HG03442 (cell line): ENCODE results near the gene SPRR2G.
"Not testable (repeated sequence)": the region's sequence is repeated elsewhere in the genome, so short reads cannot be mapped to it uniquely, and the experiment has no call there.

Experiments
- ATAC-seq: cut with Tn5 transposase; IDR thresholded peaks from one replicate; pipeline ENCODE4 v1.9.1; 2021; ENCODE audit warnings: mild to moderate bottlenecking, moderate library complexity; ENCODE audit not compliant: unreplicated experiment

Gene SPRR2G

DNA sequence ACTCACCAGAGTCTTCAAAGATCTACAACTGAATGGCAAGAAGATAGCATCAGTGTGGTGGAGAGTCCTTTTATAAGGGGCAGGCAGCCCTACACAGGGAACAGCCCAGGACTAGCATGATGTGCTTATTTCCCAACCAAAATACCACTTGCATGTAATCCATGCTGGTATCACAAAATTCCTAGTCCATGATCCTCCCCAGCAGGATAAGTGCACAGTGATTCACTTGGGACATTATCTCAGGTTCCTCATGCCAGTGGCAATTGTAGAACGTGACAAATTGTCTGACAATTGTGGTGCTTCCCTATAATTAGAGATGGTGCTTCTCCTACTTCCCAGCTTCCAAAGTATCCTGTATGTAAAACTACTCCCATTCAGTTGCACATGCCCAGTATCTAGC, at the start of gene SPRR2G:
SPRR2G (minus strand) TSS at position 45 of the 400 bp plus-strand sequence. CDS start 780 bp downstream, outside the sequence.
- no peak for ATAC-seq

DNA sequence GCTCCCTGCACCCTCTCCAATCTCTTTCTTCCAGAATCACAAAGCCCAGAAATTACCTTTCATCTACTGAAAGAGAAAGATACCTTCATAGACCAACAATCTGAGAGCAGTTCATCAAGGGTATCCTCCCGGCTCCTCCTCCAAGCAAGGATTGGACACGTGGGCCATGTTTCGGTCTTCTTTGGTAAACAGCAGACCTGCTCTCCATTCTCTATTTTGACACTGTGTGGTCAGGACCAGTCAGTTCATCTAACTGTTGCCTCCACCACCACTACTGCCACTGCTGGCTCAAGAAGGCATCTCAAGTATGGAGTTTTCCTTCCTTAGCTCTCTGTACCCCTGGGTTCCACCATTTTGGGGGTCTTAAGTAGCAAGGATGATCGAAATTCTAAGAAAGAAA, 44.5 kb upstream of the SPRR2G start:
- ATAC-seq = no peak

DNA sequence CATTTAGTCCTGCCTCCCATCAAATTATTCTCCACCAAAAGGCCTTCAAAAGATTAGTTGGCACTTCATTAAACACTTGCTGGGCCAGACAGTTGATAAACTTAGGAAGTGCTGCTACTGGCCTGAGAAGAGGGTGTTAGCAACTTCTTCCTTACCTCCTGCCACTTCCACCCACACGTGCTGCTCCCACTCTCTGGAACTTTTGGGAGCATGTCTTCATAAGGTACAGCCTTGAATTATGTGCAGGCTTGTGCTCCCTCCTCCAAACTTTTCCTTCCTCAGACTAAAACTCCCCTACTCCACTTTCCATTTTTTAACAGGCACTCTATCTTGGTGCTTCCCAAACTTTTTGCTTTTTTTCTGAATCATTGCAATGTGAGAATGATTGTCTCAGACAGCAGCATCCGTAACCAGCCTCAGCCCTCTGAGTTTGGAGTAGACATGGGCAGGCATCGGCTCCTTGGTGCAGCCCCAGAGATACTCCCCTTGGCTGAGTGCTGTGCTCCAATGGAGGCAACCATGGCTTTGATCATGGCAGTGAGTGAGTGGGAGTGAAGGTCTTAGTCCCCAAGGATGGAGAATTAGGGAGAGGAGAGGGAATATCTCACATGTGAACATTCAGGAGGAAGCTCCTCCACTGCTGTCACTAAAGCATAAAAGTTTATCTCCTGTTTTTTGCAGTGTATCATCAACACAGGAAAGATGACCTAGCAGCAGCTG, 43.8 kb upstream of the SPRR2G start:
- ATAC-seq = no peak

DNA sequence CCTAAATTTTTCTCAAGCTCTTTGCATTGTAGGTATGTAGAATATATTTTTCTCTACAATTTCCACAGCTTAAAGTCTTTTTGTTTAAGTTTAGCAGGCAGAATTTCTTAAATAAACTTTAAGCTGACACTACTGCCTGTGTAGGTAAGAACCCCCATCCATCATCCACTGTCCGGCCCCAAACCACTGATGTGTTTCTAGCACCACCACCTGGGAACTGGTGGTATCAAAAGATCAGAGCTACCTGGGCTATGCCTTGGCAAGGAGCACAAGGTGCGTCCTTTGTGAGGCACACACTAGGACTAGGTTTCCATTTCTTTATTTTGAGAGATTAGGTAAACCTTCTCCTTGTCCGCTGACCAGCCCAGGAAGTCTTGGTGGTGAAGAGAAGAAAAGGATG, 42.0 kb upstream of the SPRR2G start:
- ATAC-seq = no peak

GRCh38 chr1:153190373-153190772, 39.7 kb upstream of the SPRR2G start:
- ATAC-seq = no peak

- ATAC-seq = not testable (repeated sequence)
Observed at GRCh38 chr1:153188301-153188700, 37.6 kb upstream of the SPRR2G start.

DNA sequence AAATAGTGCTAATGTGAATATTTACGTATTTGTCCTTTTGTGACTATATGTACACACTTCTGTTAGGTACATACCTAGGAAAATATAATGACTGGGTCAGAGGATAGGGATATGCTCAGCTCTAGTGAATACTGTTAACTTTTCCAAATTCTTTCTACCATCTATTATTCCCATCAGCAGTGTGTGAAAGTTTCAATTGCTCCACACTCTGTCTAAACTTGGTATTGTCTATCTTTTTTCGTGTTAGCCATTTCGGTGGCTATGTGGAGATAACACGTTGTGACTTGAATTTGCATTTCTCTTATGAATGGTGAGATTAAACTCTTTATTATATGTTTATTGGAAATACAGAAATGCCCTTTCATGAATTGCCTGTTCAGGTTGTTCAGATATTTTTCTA, 29.9 kb upstream of the SPRR2G start:
- no peak for ATAC-seq

DNA sequence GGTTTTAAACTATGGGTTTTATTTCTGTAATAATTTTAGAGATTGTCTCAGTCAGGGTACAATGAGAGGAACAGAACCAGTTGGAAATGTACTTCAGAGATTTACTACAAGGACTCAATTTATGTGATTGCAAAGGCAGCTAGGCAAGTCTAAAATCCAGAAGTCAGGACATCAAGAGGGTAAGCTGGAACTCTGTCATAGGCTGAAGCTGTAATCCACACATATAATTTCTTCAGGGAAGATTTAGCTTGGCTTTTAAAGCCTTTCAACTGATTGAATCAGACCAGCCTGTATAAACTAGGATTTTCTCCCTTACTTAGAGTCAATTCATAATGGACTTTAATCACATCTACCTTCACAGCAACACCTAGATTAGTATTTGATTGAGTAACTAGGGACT, 28.2 kb upstream of the SPRR2G start:
- ATAC-seq = no peak

DNA sequence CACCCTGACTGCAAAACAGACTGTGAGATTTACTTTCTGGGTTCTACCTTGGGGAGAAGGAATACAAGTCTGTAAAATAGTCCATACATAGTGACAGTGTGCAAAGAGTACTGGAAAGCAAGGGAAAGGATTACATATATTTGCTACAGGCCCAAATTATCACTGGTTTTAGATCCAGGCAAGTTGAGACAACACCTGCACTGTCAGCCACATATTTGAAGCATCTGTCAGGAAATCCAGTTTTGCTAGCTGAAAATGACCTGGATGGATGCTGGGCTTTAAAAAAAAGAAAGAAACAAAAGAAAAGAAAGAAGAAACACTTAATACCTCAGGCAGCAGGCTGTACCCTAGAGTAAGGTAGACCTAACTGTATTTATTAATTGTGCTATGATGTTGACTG, 23.9 kb upstream of the SPRR2G start:
- no peak for ATAC-seq

DNA sequence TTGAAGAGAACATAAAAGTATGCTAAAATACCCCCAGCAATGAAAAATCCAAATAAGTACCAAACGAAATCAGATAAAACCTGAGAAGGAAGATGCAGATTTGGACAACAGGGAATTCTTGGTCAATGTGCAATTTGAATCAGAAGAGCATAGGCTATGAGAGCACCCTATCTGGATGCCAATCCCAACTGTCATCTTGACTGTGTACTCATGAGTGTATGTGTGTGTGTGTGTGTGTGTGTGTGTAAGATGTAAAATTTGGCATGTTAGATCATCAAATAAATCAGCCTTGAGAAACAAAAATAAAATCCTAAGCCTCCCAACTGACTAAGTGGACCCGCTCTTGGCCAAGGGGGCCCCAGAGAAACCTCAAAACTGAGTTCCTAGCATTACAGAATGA, 18.0 kb upstream of the SPRR2G start:
- no peak for ATAC-seq

- no peak for ATAC-seq
Observed at GRCh38 chr1:153155541-153155940, 4.9 kb upstream of the SPRR2G start.

DNA sequence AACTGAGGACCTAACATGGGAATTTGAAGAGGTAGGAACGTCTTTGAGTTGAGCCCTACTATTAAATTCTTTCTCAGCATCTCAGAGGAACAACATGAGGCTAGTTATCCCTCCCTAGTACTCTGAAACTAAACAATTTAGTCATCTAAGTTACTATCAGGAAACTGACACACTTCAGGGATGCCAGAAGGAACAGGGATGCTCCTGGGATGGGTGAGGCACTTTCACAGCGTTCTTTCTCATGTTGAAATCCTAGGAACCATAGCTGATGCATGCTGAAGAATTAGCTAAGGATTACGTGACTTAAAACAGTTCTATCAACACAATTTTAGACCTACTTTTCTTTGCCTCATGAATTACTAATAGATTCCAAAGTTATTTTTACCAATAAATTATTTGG, 1.8 kb upstream of the SPRR2G start:
- ATAC-seq = no peak

DNA sequence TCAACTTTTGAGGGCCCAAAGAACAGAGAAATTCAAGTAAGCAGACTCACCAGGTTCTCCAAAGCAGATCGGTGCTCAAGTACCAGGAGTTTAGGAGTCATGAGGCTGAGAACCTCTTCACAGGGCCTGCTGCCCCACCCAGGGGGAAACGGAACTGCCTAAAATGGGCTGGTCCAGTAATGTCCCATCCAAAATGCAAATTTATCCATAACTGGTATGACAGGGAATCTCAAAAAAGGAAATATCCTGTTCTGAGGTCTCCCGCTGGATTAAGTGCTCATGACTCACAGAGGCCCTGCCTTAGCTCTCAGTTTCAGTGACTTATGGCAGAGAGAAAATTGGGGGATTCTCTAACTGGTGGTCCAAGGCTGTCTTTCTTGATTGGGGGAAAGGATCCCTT, 9.3 kb downstream of the SPRR2G start:
- no peak for ATAC-seq

DNA sequence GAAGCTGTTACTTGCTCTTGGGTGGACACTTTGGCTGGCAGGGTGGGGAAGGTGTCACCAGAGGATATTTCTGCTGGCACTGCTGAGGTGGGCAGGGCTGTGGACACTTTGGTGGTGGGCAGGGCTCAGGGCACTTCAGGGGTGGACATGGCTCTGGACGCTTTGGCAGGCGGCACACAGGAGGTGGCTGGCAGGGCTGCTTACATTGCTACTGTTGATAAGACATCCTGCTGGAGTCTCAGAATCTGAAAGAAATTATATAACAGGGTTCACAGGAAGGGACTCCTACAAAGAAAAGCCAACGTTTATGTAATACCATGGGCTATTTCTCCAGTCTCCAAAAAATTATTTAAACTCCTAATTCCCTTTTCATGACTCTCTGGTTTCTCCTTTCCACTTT, 10.2 kb downstream of the SPRR2G start:
- no peak for ATAC-seq

- ATAC-seq = no peak
Observed at GRCh38 chr1:153133743-153134142, 16.9 kb downstream of the SPRR2G start.

DNA sequence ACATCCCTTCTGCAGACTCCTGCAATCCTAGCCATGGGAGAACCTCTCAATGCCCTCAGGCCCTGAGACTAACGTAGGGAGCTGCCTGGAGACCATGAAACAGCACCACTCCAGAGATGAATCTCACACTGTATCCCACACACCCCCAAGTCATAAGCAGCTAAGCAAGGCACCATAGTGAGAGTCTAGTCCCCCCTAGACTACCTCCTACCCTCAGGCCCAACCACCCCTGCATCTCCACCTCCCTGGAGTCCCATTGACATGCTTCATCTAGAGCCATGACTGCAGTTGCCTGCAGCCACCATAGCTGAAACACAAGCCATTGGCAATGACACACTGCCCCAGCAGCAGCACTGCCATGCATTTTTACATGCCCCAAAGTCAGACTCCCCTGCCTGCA, 17.4 kb downstream of the SPRR2G start:
- no peak for ATAC-seq

- not testable (repeated sequence) for ATAC-seq
Observed at GRCh38 chr1:153128688-153129087, 22.0 kb downstream of the SPRR2G start.

GRCh38 chr1:153127296-153127695, 23.4 kb downstream of the SPRR2G start:
- ATAC-seq = no peak

DNA sequence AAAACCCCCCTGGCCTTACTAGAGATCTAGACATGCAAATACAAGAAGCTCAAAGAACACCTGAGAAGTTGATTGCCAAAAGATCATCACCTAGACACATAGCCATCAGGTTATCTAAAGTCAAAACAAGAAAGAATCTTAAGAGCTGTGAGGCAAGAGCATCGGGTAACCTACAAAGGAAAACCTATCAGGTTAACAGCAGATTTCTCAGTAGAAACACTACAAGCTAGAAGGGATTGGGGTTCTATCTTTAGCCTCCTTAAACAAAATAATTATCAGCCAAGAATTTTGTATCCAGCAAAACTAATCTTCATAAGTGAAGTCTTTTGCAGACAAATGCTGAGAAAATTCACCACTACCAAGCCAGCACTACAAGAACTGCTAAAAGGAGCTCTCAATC, 25.2 kb downstream of the SPRR2G start:
- ATAC-seq = no peak

DNA sequence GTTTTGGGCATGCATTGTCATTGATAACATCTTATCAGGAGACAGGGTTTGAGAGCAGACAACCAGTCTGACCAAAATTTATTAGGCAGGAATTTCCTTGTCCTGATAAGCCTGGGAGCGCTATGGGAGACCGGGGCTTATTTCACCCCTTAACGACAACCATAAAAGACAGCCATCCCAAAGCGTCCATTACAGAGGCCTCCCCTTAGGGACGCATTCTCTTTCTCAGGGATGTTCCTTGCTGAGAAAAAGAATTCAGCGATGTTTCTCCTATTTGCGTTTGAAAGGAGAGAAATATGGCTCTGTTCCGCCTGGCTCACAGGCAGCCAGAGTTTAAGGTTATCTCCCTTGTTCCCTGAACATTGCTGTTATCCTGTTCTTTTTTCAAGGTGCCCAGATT, 26.9 kb downstream of the SPRR2G start:
- not testable (repeated sequence) for ATAC-seq

DNA sequence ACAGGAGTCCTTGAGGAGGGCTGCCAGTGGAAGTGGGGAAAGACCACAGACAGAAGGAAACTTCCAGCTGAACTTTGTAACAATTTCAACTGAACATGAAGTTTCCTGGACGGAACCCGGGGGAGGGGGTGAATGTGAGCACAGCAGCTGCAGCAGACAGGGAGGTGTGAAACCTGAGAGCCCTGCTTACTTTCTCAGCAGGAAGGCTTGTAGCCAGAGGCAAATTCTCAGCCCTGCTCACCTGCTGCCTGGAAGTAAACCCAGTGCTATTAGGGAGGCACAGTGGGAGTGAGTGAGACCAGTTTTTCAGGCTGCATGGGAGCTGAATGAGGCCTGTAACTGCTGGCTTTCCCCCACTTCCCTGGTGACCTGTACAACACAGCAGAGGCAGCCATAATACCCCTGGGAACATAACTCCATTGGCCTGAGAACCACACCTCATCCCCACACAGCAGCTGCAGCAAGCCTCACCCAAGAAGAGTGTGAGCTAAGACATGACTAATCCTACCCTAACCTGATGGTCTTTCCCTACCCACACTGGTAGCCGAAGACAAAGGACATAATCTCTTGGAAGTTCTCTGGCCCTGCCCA, 27.8 kb downstream of the SPRR2G start:
- no peak for ATAC-seq

DNA sequence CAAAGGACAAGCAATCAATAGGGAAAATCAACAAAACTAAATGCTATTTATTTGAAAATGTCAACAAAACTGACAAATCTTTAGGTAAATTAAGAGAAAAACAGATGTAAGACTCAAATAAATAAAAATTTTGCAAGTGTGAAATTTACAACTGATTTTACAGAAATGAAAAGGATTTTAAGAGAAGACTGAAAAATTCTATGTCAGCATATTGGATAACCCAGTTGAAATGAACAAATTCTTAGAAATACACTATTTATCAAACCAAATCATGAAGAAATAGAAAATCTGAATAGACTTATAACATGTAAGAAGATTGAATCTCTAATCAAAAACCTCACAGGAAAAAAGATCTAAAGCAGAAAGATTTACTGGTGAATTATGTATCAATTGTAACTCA, 29.7 kb downstream of the SPRR2G start:
- no peak for ATAC-seq

- no peak for ATAC-seq
Observed at GRCh38 chr1:153119491-153119971, 31.2 kb downstream of the SPRR2G start.
